GM12891 (cell line): Measurements from ENCODE around the gene UBASH3A.

Experiments used
- DNase-seq: peaks from one replicate; pipeline ENCODE4 v3.0.0; 2011; ENCODE audit warnings: low spot score; ENCODE audit not compliant: insufficient read length
- FAIRE-seq: peaks from 2 replicates; lab custom pipeline; 2011; peaks lifted over from hg19 to GRCh38; lab: Jason Lieb, UNC
- PAX5 ChIP-seq: IDR thresholded peaks from 2 replicates; pipeline ENCODE4 v1.6.1; 2011; ENCODE audit warnings: low read length, moderate library complexity, mild to moderate bottlenecking; ENCODE audit not compliant: insufficient read depth, severe bottlenecking
- POLR2A ChIP-seq: IDR thresholded peaks from 2 replicates; pipeline ENCODE4 v1.6.1; 2011; ENCODE audit warnings: low read depth, low read length, control low read depth
- POLR2AphosphoS5 ChIP-seq: IDR thresholded peaks from 2 replicates; pipeline ENCODE4 v1.6.1; 2011; ENCODE audit warnings: low read depth, low read length, control low read depth
- POU2F2 ChIP-seq: IDR thresholded peaks from 2 replicates; pipeline ENCODE4 v1.6.1; 2011; ENCODE audit warnings: low read depth, mild to moderate bottlenecking, control low read depth, low read length, moderate library complexity
- SPI1 ChIP-seq: IDR thresholded peaks from 2 replicates; pipeline ENCODE4 v1.6.1; 2011; ENCODE audit warnings: low read depth, low read length, control low read depth
- TAF1 ChIP-seq: IDR thresholded peaks from 2 replicates; pipeline ENCODE4 v1.6.1; 2011; ENCODE audit warnings: low read depth, low read length, control low read depth

UBASH3A gene

GRCh38 chr21:42484966-42485365 lies 81.3 kb downstream of the UBASH3A start:
- DNase-seq (no peak), FAIRE-seq (no peak)
- no peak for TF ChIP-seq POLR2A
- TF ChIP-seq POLR2AphosphoS5: no peak

GRCh38 chr21:42486072-42486471 lies 82.4 kb downstream of the UBASH3A start:
- DNase-seq (no peak), FAIRE-seq (no peak)
- TF ChIP-seq POLR2A: no peak
- no peak for TF ChIP-seq PAX5
- TF ChIP-seq POU2F2: no peak
- TF ChIP-seq POLR2AphosphoS5: no peak
- TF ChIP-seq TAF1: no peak
- no peak for TF ChIP-seq SPI1

DNA sequence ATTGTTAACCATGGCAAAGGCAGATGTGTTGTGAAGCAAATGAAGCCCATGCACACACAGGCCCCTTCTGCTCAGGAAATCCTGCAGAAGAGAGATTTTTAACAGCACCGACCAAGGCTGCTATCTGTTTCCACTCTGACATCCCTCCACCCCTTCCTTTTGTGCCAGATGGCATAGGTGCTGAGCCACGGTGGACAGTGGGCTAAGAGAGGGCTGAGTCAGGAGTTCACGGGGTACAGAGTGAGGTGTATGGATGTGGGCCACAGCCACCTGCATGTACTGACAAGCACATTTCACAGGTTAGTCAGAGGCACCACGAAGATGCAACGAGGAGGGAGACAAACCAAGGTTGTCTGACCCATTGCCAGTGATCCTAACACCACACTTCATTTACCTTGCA lies 82.8 kb downstream of the UBASH3A start:
- FAIRE-seq (peak; percentile 73), DNase-seq (no peak)

GRCh38 chr21:42489006-42489563 lies 85.4 kb downstream of the UBASH3A start:
- no peak for TF ChIP-seq SPI1
- TF ChIP-seq POLR2A: no peak
- TF ChIP-seq PAX5: no peak
- no peak for TF ChIP-seq POLR2AphosphoS5
- TF ChIP-seq POU2F2: no peak
- no peak for TF ChIP-seq TAF1
- FAIRE-seq (peak; percentile 75), DNase-seq (no peak)

More for the DNA sequence above, 82.8 kb downstream of the UBASH3A start:
- TF ChIP-seq TAF1: no peak
- TF ChIP-seq POLR2AphosphoS5: no peak
- no peak for TF ChIP-seq PAX5
- no peak for TF ChIP-seq POU2F2
- no peak for TF ChIP-seq SPI1
- TF ChIP-seq POLR2A: no peak

DNA sequence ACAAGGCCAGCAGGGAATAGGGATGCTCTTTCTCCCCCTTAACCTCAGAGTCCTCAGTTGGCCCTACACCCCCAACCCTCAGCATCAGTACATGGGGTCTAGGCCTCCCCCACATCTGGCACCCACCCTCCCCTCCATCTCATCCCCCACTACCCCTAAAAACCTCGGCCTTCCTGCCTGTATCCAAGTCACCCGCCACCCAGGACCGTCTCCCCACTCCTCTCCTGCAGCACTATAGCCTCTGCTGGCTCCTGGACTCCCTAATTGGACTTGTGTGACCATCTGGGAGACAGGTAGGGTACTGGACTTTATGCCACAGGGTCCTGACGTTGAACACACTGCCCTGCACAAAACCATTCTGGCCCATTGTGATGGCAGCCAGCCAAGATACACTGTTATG lies 86.3 kb downstream of the UBASH3A start:
- FAIRE-seq: no peak
- no peak for DNase-seq
- TF ChIP-seq SPI1 (no peak), POLR2AphosphoS5 (no peak), POLR2A (no peak), TAF1 (no peak), POU2F2 (no peak), PAX5 (no peak)

DNA sequence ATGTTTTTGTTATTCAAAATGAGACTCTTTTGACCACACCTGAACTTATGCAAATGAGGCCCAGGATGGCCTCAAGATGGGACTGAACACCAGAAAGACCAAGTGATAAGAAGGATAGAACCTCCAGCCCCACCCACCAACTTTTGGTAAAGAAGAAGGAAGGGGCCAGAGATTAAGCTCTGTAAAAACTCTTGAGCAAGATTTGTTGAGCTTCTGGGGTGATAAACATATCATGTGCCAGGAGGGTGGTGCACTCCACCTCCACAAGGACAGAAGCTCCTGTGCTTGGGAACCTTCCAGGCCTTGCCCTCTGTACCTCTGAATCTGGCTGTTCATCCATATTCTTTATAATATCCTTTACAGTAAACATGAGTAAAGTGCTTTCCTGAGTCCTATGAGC lies 87.0 kb downstream of the UBASH3A start:
- FAIRE-seq (no peak), DNase-seq (no peak)
- no peak for TF ChIP-seq SPI1
- TF ChIP-seq POU2F2: no peak
- TF ChIP-seq POLR2A: no peak
- no peak for TF ChIP-seq TAF1
- no peak for TF ChIP-seq PAX5
- no peak for TF ChIP-seq POLR2AphosphoS5

DNA sequence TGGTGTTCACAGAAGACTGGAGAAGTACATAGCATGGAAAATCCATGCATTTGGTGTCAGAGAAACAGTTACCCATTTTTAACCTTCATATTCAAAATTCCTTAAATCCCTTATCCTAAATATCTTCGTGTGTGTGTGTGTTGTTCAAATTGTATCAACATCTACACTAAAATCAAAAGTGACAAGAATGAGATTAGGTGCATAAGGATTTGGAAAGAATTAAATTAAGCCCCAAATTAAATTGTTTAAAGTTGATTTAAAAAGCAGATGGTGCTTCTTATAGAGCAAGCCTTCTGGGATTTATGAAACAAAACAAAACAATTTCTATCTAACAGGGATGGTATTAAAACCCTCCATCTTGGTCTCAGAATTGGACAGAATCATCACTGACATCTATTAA lies 87.6 kb downstream of the UBASH3A start:
- TF ChIP-seq POLR2A (no peak), POLR2AphosphoS5 (no peak), SPI1 (no peak), POU2F2 (no peak), TAF1 (no peak), PAX5 (no peak)
- no peak for DNase-seq
- no peak for FAIRE-seq

DNA sequence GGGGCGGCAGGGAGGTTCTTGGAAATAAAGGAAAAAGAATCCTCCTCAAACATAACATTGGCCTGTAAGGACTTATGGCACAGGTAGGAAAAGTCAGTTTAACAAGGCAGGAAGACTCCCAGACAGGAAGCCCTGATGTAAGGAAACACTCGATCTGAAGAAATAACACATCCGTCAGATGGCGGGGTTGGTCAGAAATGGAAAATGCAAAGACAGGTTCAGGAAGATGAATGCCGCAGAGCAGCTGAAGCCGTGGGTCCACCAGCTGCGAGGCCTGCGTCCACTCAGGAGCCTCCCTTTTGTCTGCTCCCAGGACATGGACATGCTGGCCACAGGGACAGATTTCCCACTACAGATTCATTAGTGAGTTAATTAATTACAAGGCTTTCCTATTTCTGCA lies 88.5 kb downstream of the UBASH3A start:
- no peak for FAIRE-seq
- no peak for TF ChIP-seq POU2F2
- no peak for TF ChIP-seq SPI1
- TF ChIP-seq POLR2A: no peak
- no peak for TF ChIP-seq TAF1
- no peak for TF ChIP-seq PAX5
- no peak for TF ChIP-seq POLR2AphosphoS5

GRCh38 chr21:42493109-42494060 lies 89.7 kb downstream of the UBASH3A start:
- FAIRE-seq: no peak
- TF ChIP-seq POLR2AphosphoS5 (no peak), POU2F2 (no peak), PAX5 (no peak)
- no peak for DNase-seq

More for the DNA sequence above, 88.5 kb downstream of the UBASH3A start:
- no peak for DNase-seq

DNA sequence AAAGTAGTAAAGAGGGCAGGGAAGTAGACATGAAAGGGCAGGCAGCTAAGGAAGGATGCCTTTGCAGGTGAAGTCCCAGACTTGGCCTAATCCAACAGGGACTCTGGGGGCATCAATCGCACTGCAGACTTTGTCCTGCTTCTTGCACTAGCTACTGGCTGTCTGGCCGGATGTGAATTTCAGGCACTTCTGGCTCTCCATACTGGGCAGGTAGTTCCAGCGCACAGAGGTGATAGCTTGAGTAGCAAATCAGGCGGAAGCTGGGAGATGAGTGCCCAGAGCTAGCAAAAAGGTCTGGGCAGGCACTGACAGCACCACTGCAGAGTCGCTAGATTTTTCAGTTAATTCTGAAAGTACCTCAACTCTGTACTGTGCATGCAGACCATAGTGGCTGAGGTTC lies 91.3 kb downstream of the UBASH3A start:
- FAIRE-seq: no peak
- TF ChIP-seq POLR2AphosphoS5 (no peak), POU2F2 (no peak), TAF1 (no peak), POLR2A (no peak), PAX5 (no peak), SPI1 (no peak)
- no peak for DNase-seq
